Type B pancreatic cell (in vitro differentiated cells): ENCODE results near the gene IGFBP6. TPM values are rescaled to one million over a fixed set of nuclear protein-coding genes. Genes with fewer than 3 reads are reported as not detected.

ENCODE experiments used
- DNase-seq: peaks from one replicate; pipeline ENCODE4 v3.0.0; 2021; ENCODE audit warnings: mixed read lengths; ENCODE audit not compliant: unreplicated experiment; ENCODE audit errors: extremely low spot score
- H3K27ac Mint-ChIP-seq: 2 replicates; pipeline ENCODE4 v1.8.0; 2021; ENCODE audit warnings: mild to moderate bottlenecking, mixed read lengths
- H3K27me3 Mint-ChIP-seq: 2 replicates; pipeline ENCODE4 v1.8.0; 2021; ENCODE audit warnings: mixed read lengths
- H3K36me3 Mint-ChIP-seq: 2 replicates; pipeline ENCODE4 v1.8.0; 2021; ENCODE audit warnings: mixed read lengths
- H3K4me1 Mint-ChIP-seq: one replicate; pipeline ENCODE4 v1.8.0; 2021; ENCODE audit warnings: mixed read lengths; ENCODE audit not compliant: unreplicated experiment
- H3K4me3 Mint-ChIP-seq: 2 replicates; pipeline ENCODE4 v1.8.0; 2021; ENCODE audit warnings: mild to moderate bottlenecking, mixed read lengths
- H3K9me3 Mint-ChIP-seq: 2 replicates; pipeline ENCODE4 v1.8.0; 2021; ENCODE audit warnings: mixed read lengths
- CTCF ChIP-seq: fragments of 200-600 bp; sonication (generic); conservative IDR thresholded peaks from 2 replicates; pipeline ENCODE4 v1.5.0; 2021; ENCODE audit warnings: antibody characterized with exemption, mild to moderate bottlenecking
- microRNA-seq: library from miRNA; unstranded; fragments of <30 nt; microRNA quantifications from one replicate; pipeline ENCODE4, GENCODE V29; 2020
- total RNA-seq: library from RNA; stranded (reverse); gene quantifications from 2 replicates; pipeline ENCODE4 v1.2.1, GENCODE V29; 2021; ENCODE audit warnings: low replicate concordance

The IGFBP6 gene
- total RNA-seq, 1 donor from 2014 or later, result 25.1 TPM

- Mint-ChIP-seq H3K36me3 (no peaks in the 10 kb centered on the region), H3K4me1 (no peaks in the 10 kb centered on the region), H3K4me3 (no peak overlapping the region), H3K27me3 (no peaks in the 10 kb centered on the region), H3K27ac (no peak overlapping the region), H3K9me3 (no peaks in the 10 kb centered on the region)
- TF ChIP-seq CTCF, result no peak
- no peak for DNase-seq
Measured at GRCh38 chr12:53151039-53151438, 53.6 kb downstream of the IGFBP6 start.

Small RNAs within 50 kb of the gene (microRNA-seq; reads per million reads assigned to microRNA genes)
- not detected for gene MIR6757

Other genes starting within 250 kb of the IGFBP6 start
- gene KRT78, start 248.7 kb upstream of the IGFBP6 start, total RNA-seq, result 14.7 and 29.1 TPM in 2 replicates
- gene KRT8, start 192.6 kb upstream of the IGFBP6 start, total RNA-seq, result 768 and 2,227 TPM in 2 replicates
- 480 and 1,293 TPM in 2 replicates for gene KRT18, start 148.5 kb upstream of the IGFBP6 start, total RNA-seq
- gene EIF4B, start 91.2 kb upstream of the IGFBP6 start, total RNA-seq, result 450 and 521 TPM in 2 replicates
- 3.5 and 21.8 TPM in 2 replicates for gene TNS2, start 47.6 kb upstream of the IGFBP6 start, total RNA-seq
- 22.1 and 43.0 TPM in 2 replicates for gene SPRYD3, start 18.3 kb upstream of the IGFBP6 start, total RNA-seq
- gene SOAT2, start 5.8 kb downstream of the IGFBP6 start, total RNA-seq, result 0.97 and 1.9 TPM in 2 replicates
- gene ZNF740, start 83.1 kb downstream of the IGFBP6 start, total RNA-seq, result 49.2 and 72.2 TPM in 2 replicates
- gene CSAD, start 83.3 kb downstream of the IGFBP6 start, total RNA-seq, result 30.6 and 49.3 TPM in 2 replicates
- 3.2 and 4.2 TPM in 2 replicates for gene ITGB7, start 109.6 kb downstream of the IGFBP6 start, total RNA-seq
- gene RARG, start 134.5 kb downstream of the IGFBP6 start, total RNA-seq, result 74.5 and 89.9 TPM in 2 replicates
- 35.1 and 50.0 TPM in 2 replicates for gene ESPL1, start 170.6 kb downstream of the IGFBP6 start, total RNA-seq
- 316 and 336 TPM in 2 replicates for gene PFDN5, start 197.9 kb downstream of the IGFBP6 start, total RNA-seq
- gene MYG1, start 202.0 kb downstream of the IGFBP6 start, total RNA-seq, result 44.3 and 58.6 TPM in 2 replicates
- 54.7 and 75.4 TPM in 2 replicates for gene AAAS, start 223.9 kb downstream of the IGFBP6 start, total RNA-seq
- 0.22 TPM in 1 of 2 replicates, not detected in the other for gene SP7, start 238.7 kb downstream of the IGFBP6 start, total RNA-seq